ENCODE results near the gene MGAT4C.

GRCh38 chr12:86148612-86149011 is 107.6 kb downstream of the MGAT4C start:
- TF ChIP-seq CTCF (IDR thresholded peaks at IDR 0.05; ENCODE audit: insufficient read depth, low read depth, low read length) (no peak), EZH2 (IDR thresholded peaks at IDR 0.05; ENCODE audit: insufficient read depth, low read length) (no peak)

All from astrocyte (in vitro differentiated cells and primary cell).